ENCODE results near the gene TMEM132C.

DNA sequence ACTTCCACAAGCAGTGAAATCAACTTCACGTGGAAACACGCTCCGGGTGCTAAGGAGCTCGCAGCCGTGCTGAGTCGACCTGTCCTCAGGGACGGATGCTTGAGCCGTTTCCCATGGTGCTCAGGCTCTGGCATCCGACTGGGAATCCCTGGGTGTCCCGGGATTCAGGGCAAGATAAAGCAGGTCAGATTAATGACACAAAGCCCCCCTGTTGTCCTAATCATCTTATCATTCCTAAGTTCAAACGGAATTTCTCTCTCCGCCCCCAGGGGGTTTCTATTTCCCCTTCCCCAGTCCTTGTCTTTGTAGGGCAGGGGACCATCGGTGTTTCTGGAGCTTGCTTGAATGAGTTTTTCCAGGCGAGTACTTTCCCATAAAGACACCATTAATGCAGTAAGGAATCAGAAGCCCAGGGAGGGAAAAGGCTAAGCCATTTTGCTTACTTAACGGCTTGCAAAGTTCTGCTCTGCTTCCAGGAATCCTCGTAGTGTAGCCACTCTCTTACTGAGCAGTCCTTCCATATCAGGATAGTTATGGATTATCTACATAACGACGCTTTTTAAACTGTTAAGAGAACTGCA is 116.5 kb downstream of the TMEM132C start:
- TF ChIP-seq POLR2AphosphoS5 (IDR thresholded peaks at IDR 0.05; ENCODE audit: low read depth) (no peak), EZH2phosphoT487 (IDR thresholded peaks at IDR 0.05; ENCODE audit: unreplicated experiment) (no peak), EZH2 (IDR thresholded peaks at IDR 0.05; ENCODE audit: low read depth, unreplicated experiment) (no peak)
- TF ChIP-seq, protein P1, sequence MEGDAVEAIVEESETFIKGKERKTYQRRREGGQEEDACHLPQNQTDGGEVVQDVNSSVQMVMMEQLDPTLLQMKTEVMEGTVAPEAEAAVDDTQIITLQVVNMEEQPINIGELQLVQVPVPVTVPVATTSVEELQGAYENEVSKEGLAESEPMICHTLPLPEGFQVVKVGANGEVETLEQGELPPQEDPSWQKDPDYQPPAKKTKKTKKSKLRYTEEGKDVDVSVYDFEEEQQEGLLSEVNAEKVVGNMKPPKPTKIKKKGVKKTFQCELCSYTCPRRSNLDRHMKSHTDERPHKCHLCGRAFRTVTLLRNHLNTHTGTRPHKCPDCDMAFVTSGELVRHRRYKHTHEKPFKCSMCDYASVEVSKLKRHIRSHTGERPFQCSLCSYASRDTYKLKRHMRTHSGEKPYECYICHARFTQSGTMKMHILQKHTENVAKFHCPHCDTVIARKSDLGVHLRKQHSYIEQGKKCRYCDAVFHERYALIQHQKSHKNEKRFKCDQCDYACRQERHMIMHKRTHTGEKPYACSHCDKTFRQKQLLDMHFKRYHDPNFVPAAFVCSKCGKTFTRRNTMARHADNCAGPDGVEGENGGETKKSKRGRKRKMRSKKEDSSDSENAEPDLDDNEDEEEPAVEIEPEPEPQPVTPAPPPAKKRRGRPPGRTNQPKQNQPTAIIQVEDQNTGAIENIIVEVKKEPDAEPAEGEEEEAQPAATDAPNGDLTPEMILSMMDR (conservative IDR thresholded peaks at IDR 0.05; ENCODE audit: low read depth in 2 of 2) = no peak
- TF ChIP-seq, protein P2, sequence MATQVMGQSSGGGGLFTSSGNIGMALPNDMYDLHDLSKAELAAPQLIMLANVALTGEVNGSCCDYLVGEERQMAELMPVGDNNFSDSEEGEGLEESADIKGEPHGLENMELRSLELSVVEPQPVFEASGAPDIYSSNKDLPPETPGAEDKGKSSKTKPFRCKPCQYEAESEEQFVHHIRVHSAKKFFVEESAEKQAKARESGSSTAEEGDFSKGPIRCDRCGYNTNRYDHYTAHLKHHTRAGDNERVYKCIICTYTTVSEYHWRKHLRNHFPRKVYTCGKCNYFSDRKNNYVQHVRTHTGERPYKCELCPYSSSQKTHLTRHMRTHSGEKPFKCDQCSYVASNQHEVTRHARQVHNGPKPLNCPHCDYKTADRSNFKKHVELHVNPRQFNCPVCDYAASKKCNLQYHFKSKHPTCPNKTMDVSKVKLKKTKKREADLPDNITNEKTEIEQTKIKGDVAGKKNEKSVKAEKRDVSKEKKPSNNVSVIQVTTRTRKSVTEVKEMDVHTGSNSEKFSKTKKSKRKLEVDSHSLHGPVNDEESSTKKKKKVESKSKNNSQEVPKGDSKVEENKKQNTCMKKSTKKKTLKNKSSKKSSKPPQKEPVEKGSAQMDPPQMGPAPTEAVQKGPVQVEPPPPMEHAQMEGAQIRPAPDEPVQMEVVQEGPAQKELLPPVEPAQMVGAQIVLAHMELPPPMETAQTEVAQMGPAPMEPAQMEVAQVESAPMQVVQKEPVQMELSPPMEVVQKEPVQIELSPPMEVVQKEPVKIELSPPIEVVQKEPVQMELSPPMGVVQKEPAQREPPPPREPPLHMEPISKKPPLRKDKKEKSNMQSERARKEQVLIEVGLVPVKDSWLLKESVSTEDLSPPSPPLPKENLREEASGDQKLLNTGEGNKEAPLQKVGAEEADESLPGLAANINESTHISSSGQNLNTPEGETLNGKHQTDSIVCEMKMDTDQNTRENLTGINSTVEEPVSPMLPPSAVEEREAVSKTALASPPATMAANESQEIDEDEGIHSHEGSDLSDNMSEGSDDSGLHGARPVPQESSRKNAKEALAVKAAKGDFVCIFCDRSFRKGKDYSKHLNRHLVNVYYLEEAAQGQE (IDR thresholded peaks at IDR 0.05; ENCODE audit: unreplicated experiment) = no peak
- TF ChIP-seq, protein P3, sequence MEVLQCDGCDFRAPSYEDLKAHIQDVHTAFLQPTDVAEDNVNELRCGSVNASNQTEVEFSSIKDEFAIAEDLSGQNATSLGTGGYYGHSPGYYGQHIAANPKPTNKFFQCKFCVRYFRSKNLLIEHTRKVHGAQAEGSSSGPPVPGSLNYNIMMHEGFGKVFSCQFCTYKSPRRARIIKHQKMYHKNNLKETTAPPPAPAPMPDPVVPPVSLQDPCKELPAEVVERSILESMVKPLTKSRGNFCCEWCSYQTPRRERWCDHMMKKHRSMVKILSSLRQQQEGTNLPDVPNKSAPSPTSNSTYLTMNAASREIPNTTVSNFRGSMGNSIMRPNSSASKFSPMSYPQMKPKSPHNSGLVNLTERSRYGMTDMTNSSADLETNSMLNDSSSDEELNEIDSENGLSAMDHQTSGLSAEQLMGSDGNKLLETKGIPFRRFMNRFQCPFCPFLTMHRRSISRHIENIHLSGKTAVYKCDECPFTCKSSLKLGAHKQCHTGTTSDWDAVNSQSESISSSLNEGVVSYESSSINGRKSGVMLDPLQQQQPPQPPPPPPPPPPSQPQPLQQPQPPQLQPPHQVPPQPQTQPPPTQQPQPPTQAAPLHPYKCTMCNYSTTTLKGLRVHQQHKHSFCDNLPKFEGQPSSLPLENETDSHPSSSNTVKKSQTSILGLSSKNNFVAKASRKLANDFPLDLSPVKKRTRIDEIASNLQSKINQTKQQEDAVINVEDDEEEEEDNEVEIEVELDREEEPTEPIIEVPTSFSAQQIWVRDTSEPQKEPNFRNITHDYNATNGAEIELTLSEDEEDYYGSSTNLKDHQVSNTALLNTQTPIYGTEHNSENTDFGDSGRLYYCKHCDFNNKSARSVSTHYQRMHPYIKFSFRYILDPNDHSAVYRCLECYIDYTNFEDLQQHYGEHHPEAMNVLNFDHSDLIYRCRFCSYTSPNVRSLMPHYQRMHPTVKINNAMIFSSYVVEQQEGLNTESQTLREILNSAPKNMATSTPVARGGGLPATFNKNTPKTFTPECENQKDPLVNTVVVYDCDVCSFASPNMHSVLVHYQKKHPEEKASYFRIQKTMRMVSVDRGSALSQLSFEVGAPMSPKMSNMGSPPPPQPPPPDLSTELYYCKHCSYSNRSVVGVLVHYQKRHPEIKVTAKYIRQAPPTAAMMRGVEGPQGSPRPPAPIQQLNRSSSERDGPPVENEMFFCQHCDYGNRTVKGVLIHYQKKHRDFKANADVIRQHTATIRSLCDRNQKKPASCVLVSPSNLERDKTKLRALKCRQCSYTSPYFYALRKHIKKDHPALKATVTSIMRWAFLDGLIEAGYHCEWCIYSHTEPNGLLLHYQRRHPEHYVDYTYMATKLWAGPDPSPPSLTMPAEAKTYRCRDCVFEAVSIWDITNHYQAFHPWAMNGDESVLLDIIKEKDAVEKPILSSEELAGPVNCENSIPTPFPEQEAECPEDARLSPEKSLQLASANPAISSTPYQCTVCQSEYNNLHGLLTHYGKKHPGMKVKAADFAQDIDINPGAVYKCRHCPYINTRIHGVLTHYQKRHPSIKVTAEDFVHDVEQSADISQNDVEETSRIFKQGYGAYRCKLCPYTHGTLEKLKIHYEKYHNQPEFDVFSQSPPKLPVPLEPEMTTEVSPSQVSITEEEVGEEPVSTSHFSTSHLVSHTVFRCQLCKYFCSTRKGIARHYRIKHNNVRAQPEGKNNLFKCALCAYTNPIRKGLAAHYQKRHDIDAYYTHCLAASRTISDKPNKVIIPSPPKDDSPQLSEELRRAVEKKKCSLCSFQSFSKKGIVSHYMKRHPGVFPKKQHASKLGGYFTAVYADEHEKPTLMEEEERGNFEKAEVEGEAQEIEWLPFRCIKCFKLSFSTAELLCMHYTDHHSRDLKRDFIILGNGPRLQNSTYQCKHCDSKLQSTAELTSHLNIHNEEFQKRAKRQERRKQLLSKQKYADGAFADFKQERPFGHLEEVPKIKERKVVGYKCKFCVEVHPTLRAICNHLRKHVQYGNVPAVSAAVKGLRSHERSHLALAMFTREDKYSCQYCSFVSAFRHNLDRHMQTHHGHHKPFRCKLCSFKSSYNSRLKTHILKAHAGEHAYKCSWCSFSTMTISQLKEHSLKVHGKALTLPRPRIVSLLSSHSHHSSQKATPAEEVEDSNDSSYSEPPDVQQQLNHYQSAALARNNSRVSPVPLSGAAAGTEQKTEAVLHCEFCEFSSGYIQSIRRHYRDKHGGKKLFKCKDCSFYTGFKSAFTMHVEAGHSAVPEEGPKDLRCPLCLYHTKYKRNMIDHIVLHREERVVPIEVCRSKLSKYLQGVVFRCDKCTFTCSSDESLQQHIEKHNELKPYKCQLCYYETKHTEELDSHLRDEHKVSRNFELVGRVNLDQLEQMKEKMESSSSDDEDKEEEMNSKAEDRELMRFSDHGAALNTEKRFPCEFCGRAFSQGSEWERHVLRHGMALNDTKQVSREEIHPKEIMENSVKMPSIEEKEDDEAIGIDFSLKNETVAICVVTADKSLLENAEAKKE (CRISPR knock-in tag; IDR thresholded peaks at IDR 0.05) = no peak

All from GM23338 (cell line).